HCT116 (cell line): ENCODE results near the gene ARNT2. TPM values are rescaled to one million over a fixed set of nuclear protein-coding genes. Genes with fewer than 3 reads are reported as not detected.

Experiments used
- ATAC-seq: fragments of 200-7000 bp; cut with Tn5 transposase; 2 replicates; pipeline ENCODE4 v1.9.1; 2020; ENCODE audit warnings: mild to moderate bottlenecking, moderate library complexity
- BruUV-seq: library from RNA; stranded (reverse); fragments of 400-500 nt; replicated peaks from 2 replicates; lab custom pipeline; 2021; lab: Mats Ljungman, UMichigan
- CTCF ChIA-PET: fragments of 300-600 bp; sonication (Branson Sonifier 250); formaldehyde crosslinking; loops from one replicate; lab custom pipeline; 2021; ENCODE audit warnings: antibody characterized with exemption; lab: Charles Lee
- POLR2A ChIA-PET: fragments of 300-600, 350-600 bp; sonication (Branson Sonifier 250); formaldehyde crosslinking; loops from one replicate; lab custom pipeline; 2021; ENCODE audit warnings: antibody characterized with exemption; lab: Charles Lee
- RAD21 ChIA-PET, 2 experiments: fragments of 300-600 bp; sonication (Branson Sonifier 250); formaldehyde crosslinking; loops; one replicate each; lab custom pipeline; 2023; ENCODE audit warnings: low total read pairs in 2 of 2; ENCODE audit not compliant: uncharacterized antibody in 2 of 2, unreplicated experiment in 2 of 2, low non-redundant PET in 1 of 2; lab: Charles Lee
- DNase-seq: peaks from one replicate; pipeline ENCODE4 v3.0.0-alpha.2; 2010; ENCODE audit warnings: low read depth, low spot score
- H2AFZ ChIP-seq: fragments of 200-600 bp; shearing (Covaris generic), sonication (generic); 2 replicates; pipeline ENCODE4 v1.6.1; 2017; ENCODE audit warnings: low read depth, mixed run types, mixed read lengths, antibody characterized with exemption, low read length; ENCODE audit not compliant: poor library complexity, severe bottlenecking
- H3K27ac ChIP-seq: 2 replicates; pipeline ENCODE4 v1.5.1; 2012; ENCODE audit warnings: low read depth, low read length
- H3K27me3 ChIP-seq: fragments of 200-600 bp; sonication (generic); 2 replicates; pipeline ENCODE4 v1.6.1; 2016; ENCODE audit warnings: mixed run types, low read length, mixed read lengths; ENCODE audit not compliant: insufficient read depth
- H3K36me3 ChIP-seq, 2 experiments: fragments of 200-500 bp in 1 of 2; fragments of 200-600 bp in 1 of 2; sonication (Bioruptor generic) in 1 of 2; sonication (generic) in 1 of 2; 2 replicates each; pipeline versions ENCODE4 v1.5.1 to v1.6.1; 2014 to 2016; ENCODE audit warnings: low read length in 2 of 2, inconsistent platforms in 1 of 2, mixed read lengths in 1 of 2, mixed run types in 1 of 2; ENCODE audit not compliant: insufficient read depth in 2 of 2, control insufficient read depth in 1 of 2
- H3K4me1 ChIP-seq, 2 experiments: fragments of 200-600 bp in 1 of 2; sonication (generic) in 1 of 2; 2 replicates each; pipeline versions ENCODE4 v1.5.1 to v1.6.1; 2012 to 2017; ENCODE audit warnings: low read length in 2 of 2, inconsistent platforms in 1 of 2, mild to moderate bottlenecking in 1 of 2, mixed read lengths in 1 of 2, mixed run types in 1 of 2, moderate library complexity in 1 of 2; ENCODE audit not compliant: insufficient read depth in 2 of 2, control insufficient read depth in 1 of 2
- H3K4me2 ChIP-seq: fragments of 200-600 bp; sonication (generic); 2 replicates; pipeline ENCODE4 v1.6.1; 2017; ENCODE audit warnings: mixed run types, low read length, mixed read lengths
- H3K4me3 ChIP-seq, 2 experiments: fragments of 200-600 bp in 1 of 2; sonication (generic) in 1 of 2; replicated peaks in 1 of 2; 2 replicates each; pipeline ENCODE4 v1.5.1; 2011 to 2016; ENCODE audit warnings: low read length in 2 of 2, control low read depth in 1 of 2, low read depth in 1 of 2, mild to moderate bottlenecking in 1 of 2, mixed read lengths in 1 of 2, mixed run types in 1 of 2
- H3K79me2 ChIP-seq: fragments of 200-600 bp; sonication (generic); 2 replicates; pipeline ENCODE4 v1.6.1; 2017; ENCODE audit warnings: mild to moderate bottlenecking, mixed run types, low read length, moderate library complexity, mixed read lengths; ENCODE audit not compliant: insufficient read depth
- H3K9ac ChIP-seq: fragments of 200-600 bp; sonication (generic); 2 replicates; pipeline ENCODE4 v1.6.1; 2016; ENCODE audit warnings: low read length, mixed read lengths
- H3K9me2 ChIP-seq: fragments of 200-600 bp; sonication (generic), shearing (Covaris generic); 2 replicates; pipeline ENCODE4 v1.6.1; 2017; ENCODE audit warnings: mixed run types, mild to moderate bottlenecking, moderate library complexity; ENCODE audit not compliant: insufficient read depth
- H3K9me3 ChIP-seq, 2 experiments: fragments of 200-500 bp in 1 of 2; fragments of 200-600 bp in 1 of 2; sonication (Bioruptor generic) in 1 of 2; sonication (generic) in 1 of 2; 2 replicates each; pipeline ENCODE4 v1.6.1; 2014 to 2017; ENCODE audit warnings: low read length in 2 of 2, mixed read lengths in 2 of 2, inconsistent platforms in 1 of 2, low read depth in 1 of 2, mild to moderate bottlenecking in 1 of 2, mixed run types in 1 of 2, moderate library complexity in 1 of 2; ENCODE audit not compliant: control insufficient read depth in 1 of 2, insufficient read depth in 1 of 2
- H4K20me1 ChIP-seq: fragments of 200-600 bp; sonication (generic), shearing (Covaris generic); 2 replicates; pipeline ENCODE4 v1.6.1; 2017; ENCODE audit warnings: mixed run types, mild to moderate bottlenecking, moderate library complexity; ENCODE audit not compliant: insufficient read depth
- ATF3 ChIP-seq: IDR thresholded peaks from 2 replicates; pipeline ENCODE4 v1.6.1; 2012
- CBX3 ChIP-seq: IDR thresholded peaks from 2 replicates; pipeline ENCODE4 v1.6.1; 2012; ENCODE audit warnings: low read depth
- CTCF ChIP-seq, 3 experiments: fragments of 200-600 bp in 1 of 3; sonication (generic) in 1 of 3; IDR thresholded peaks in 2 of 3; conservative IDR thresholded peaks in 1 of 3; 2 replicates each; pipeline ENCODE4 v1.5.1; 2012 to 2017; ENCODE audit warnings: low read depth in 2 of 3, low read length in 2 of 3, antibody characterized with exemption in 1 of 3, borderline replicate concordance in 1 of 3, control low read depth in 1 of 3, mild to moderate bottlenecking in 1 of 3, mixed read lengths in 1 of 3, mixed run types in 1 of 3, moderate library complexity in 1 of 3; ENCODE audit not compliant: insufficient read depth in 1 of 3
- EGR1 ChIP-seq: IDR thresholded peaks from 2 replicates; pipeline ENCODE4 v1.6.1; 2012; ENCODE audit warnings: low read depth
- ELF1 ChIP-seq: IDR thresholded peaks from 2 replicates; pipeline ENCODE4 v1.6.1; 2012; ENCODE audit warnings: low read depth, borderline replicate concordance
- EZH2phosphoT487 ChIP-seq: fragments of 200-600 bp; IDR thresholded peaks from 2 replicates; pipeline ENCODE4 v1.6.1; 2018; ENCODE audit warnings: antibody characterized with exemption, borderline replicate concordance
- JUND ChIP-seq: IDR thresholded peaks from 2 replicates; pipeline ENCODE4 v1.6.1; 2012
- MAX ChIP-seq: IDR thresholded peaks from 2 replicates; pipeline ENCODE4 v1.6.1; 2012
- POLR2A ChIP-seq: IDR thresholded peaks from 2 replicates; pipeline ENCODE4 v1.7.0; 2011; ENCODE audit warnings: borderline replicate concordance; ENCODE audit not compliant: insufficient read depth, insufficient read length; ENCODE audit errors: extremely low read depth
- POLR2AphosphoS5 ChIP-seq: IDR thresholded peaks from 2 replicates; pipeline ENCODE4 v1.6.1; 2011; ENCODE audit warnings: mild to moderate bottlenecking, low read depth, low read length, moderate library complexity
- REST ChIP-seq: IDR thresholded peaks from 2 replicates; pipeline ENCODE4 v1.6.1; 2012; ENCODE audit warnings: low read depth
- SIN3A ChIP-seq: IDR thresholded peaks from 2 replicates; pipeline ENCODE4 v1.6.1; 2012; ENCODE audit warnings: low read depth
- SP1 ChIP-seq: IDR thresholded peaks from 2 replicates; pipeline ENCODE4 v1.6.1; 2012; ENCODE audit warnings: low read depth
- YY1 ChIP-seq: IDR thresholded peaks from 2 replicates; pipeline ENCODE4 v1.6.1; 2011; ENCODE audit warnings: low read length, low read depth, moderate library complexity, mild to moderate bottlenecking; ENCODE audit not compliant: insufficient replicate concordance; ENCODE audit errors: extremely low read depth
- ZBTB33 ChIP-seq: IDR thresholded peaks from 2 replicates; pipeline ENCODE4 v1.6.1; 2011; ENCODE audit warnings: mild to moderate bottlenecking, low read length, moderate library complexity; ENCODE audit not compliant: insufficient replicate concordance; ENCODE audit errors: extremely low read depth
- ZFX ChIP-seq: fragments of 450-650 bp; IDR thresholded peaks from 2 replicates; pipeline ENCODE4 v1.6.1; 2017
- intact Hi-C: fragments of 100-400 bp; cut with micrococcal nuclease; formaldehyde crosslinking; loops from 2 replicates; pipeline ENCODE4 v1.10.0; 2022
- total RNA-seq: library from RNA; stranded (reverse); gene quantifications from one replicate; pipeline ENCODE4 v1.2.1, GENCODE V29; 2021; ENCODE audit not compliant: unreplicated experiment

Gene ARNT2
- total RNA-seq, 1 experiment from 2014 or later: 3.0 TPM

DNA sequence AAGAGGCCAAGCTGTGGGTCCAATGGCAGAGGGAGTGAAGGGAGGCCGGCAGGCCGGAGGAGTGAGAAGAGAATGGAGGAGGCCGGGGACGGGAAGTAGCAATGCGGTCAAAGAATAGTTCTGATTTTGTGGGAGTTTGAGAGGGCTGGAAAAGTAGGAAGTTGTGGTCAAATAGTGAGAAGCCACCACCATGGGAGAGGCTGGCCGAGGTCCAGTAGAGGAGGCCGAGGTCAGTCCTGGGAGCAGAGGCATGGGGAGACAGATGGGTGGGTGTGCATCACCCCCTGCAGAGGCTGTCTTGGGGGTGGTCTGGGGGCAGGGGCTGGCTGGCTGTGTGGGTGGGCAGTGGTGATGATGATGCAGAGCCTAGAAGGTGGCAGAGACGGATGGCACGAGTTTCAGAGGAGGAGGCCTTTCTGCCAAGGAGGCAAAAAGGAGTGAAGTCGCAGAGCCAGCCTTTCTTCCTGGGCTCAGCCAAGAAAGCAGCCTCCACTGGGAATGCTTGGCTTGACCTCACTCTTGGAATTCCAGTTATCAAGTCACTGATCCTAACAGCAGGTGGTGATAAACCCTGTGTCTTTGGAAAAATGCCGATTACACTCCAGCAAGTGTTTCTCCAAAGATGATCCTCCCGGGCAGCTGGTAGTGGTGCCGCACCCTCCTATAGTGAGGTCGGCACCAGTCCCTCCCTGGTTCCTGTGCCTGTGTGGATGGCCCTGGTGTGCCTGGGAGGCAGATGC lies 57.3 kb downstream of the ARNT2 start (continued):
- TF ChIP-seq ATF3: no peak
- no peak for TF ChIP-seq EZH2phosphoT487
- no peak for TF ChIP-seq SP1
- no peak for TF ChIP-seq POLR2AphosphoS5
- no peak for TF ChIP-seq REST
- no peak for TF ChIP-seq MAX

DNA sequence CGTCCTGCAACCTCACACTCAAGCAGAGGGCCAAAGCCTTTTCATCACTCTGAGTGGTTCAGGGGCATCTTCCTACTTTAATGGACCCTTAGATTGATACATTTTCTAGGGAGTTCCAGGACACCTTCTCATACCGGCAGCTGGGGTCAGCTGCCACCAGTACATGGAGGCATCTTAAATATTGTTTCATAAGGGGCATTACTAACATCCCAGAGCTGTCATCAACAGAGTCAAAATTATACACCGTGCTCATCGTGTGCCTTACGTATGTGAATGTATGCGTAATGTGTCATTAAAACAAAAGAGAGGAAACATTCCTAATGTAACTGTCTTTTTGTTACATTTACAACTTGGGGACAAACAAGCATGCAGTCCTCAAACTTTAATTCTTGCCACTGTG lies 57.9 kb downstream of the ARNT2 start:
- POLR2A ChIA-PET: no interaction called here
- CTCF ChIA-PET: no interaction called here
- no peaks in the 10 kb centered on the region for H3K9me2 ChIP-seq
- H3K27me3 ChIP-seq: no peaks in the 10 kb centered on the region
- H3K4me2 ChIP-seq: no peak overlapping the region
- no peaks in the 10 kb centered on the region for H3K9me3 ChIP-seq
- no peaks in the 10 kb centered on the region for H4K20me1 ChIP-seq
- no peak overlapping the region for H3K4me3 ChIP-seq
- DNase-seq (no peak), ATAC-seq (no peak)
- RAD21 ChIA-PET: no interaction called here
- no TSS peak for BruUV-seq
- no peaks in the 10 kb centered on the region for H3K4me1 ChIP-seq
- H3K27ac ChIP-seq: no peak overlapping the region
- no peaks in the 10 kb centered on the region for H3K36me3 ChIP-seq
- no peak overlapping the region for H3K9ac ChIP-seq
- H2AFZ ChIP-seq: no peak overlapping the region
- intact Hi-C loops: no loop called here
- no peaks in the 10 kb centered on the region for H3K79me2 ChIP-seq
- TF ChIP-seq SIN3A (no peak), CBX3 (no peak), POLR2A (no peak), JUND (no peak), ATF3 (no peak), YY1 (no peak), ELF1 (no peak), ZBTB33 (no peak), POLR2AphosphoS5 (no peak), CTCF (IDR thresholded peaks at IDR 0.05 in 2 of 3, conservative IDR thresholded peaks at IDR 0.05 in 1 of 3; ENCODE audit: borderline replicate concordance in 1 of 3, insufficient read depth in 1 of 3, low read depth in 2 of 3, low read length in 2 of 3) (no peak), ZFX (no peak), EZH2phosphoT487 (no peak), SP1 (no peak), EGR1 (no peak)
